ENCODE data around the gene MID1.

DNA sequence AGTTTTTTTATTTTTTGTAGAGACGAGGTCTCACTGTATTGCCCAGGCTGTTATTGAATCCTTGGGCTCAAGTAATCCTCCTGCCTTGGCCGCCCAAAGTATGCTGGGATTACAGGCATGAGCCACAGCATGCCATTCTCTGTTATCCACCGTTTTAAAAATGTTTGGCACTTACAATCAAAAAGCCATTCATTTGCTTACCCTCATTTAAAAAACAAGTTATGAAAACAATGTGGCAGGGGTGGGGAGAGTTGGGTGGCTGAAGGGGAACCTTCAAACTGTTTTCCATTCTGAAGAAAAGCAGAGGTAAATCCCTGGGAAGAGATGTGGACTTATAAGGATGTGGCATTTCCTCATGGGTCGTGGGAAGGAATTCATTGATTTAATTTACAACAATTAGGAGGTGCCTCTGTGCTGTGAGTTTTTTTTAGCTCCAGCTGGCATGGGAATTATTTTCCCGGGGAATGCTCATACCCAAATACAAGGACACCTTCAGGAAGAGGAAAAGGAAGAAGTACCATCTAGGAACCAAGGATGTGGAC, 103.5 kb downstream of the MID1 start:
- TF ChIP-seq YY1 (IDR thresholded peaks at IDR 0.05; ENCODE audit: insufficient read depth, insufficient read length) = no peak
- no peak for TF ChIP-seq ZNF274 (IDR thresholded peaks at IDR 0.05; ENCODE audit: low read depth, low read length)
- TF ChIP-seq SUZ12 (IDR thresholded peaks at IDR 0.05; ENCODE audit: extremely low read depth, insufficient read depth, insufficient read length) = no peak

Data from NT2/D1 (cell line).